ENCODE measurements around the gene NKD1.

Gene NKD1

GRCh38 chr16:50539053-50539695 lies 9.0 kb upstream of the NKD1 start:
- DNase-seq, result no peak

GRCh38 chr16:50539822-50540710 lies 8.1 kb upstream of the NKD1 start:
- DNase-seq, result no peak

- DNase-seq, result no peak
These were observed 7.5 kb upstream of the NKD1 start for GRCh38 chr16:50540711-50541007.

- DNase-seq, result no peak
These were observed 5.5 kb upstream of the NKD1 start for GRCh38 chr16:50542703-50543102.

GRCh38 chr16:50546125-50546524 lies 2.1 kb upstream of the NKD1 start:
- DNase-seq, result no peak

GRCh38 chr16:50547340-50548124 lies 664 bp upstream of the NKD1 start:
- DNase-seq, result peak; percentile 55

DNA sequence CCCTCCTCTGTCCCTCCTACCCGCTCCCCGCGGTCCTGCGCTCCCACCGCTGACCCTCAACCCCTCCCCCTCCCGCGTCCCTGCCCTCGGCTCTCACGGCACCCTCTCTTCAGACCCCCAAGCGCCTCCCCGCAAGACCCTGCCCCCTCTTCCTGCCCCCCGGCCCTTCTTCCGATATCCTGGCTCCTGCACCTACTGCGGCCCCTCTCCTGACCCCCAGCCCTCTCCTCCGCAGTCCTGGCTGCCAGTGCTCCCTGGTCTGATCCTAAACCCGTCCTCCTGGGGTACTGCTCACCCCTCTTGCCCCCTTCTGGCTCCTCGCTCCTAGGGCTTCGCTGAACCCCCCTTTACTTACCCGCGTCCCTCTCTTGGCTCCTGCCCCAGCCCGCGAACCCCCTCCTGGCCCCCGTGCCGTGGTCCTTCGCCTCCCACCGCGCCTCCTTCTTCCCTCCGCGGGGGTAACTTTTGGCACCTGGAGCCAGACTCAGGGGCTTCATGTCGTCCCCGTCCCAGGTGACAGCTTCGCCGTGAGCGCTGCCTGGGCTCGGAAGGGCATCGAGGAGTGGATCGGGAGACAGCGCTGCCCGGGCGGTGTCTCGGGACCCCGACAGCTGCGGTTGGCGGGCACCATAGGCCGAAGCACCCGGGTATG lies 839 bp downstream of the NKD1 start:
- DNase-seq, result no peak

- DNase-seq, result no peak
These were observed 1.3 kb downstream of the NKD1 start for GRCh38 chr16:50549561-50549915.

GRCh38 chr16:50550035-50550434 lies 1.8 kb downstream of the NKD1 start:
- peak; percentile 34 for DNase-seq

DNA sequence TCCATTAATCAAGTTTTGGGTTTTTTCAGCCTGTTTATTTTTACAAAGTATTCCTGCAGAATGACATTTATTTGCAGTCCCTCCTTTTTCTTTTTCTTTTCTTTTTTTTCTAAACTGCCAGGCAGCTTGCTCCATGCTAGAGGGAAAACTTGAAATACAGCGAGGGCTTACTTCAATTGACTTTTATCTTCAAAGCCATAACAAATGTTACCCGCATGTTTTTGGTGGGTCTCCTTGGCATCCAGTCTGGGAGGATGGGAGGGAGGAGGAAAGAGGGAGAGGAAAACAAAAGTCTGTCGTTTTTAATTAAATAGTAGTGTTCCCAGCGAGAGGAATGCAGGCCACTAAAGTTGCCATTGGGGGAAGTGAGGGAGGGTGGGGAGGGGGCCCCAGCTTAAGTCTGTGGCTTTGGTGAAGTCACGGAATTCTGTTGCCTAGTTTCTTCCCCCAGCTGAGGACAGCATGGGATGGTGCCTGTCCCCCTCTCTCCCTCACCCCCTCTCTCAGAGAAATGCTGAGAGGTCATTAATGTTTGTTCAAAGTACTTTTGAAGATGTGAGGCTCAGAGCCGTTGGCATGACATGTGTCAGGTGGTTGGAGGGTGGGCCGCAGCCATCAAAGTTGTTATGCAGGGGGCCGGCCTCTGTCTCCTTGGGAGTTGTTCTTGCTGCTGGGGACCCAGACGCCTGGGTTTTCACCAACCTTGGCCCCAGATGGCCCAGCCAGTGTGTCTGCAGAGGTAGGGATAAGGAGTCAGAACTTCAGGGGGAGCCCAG lies 2.9 kb downstream of the NKD1 start:
- DNase-seq, result no peak

GRCh38 chr16:50552476-50553101 lies 4.4 kb downstream of the NKD1 start:
- no peak for DNase-seq

DNA sequence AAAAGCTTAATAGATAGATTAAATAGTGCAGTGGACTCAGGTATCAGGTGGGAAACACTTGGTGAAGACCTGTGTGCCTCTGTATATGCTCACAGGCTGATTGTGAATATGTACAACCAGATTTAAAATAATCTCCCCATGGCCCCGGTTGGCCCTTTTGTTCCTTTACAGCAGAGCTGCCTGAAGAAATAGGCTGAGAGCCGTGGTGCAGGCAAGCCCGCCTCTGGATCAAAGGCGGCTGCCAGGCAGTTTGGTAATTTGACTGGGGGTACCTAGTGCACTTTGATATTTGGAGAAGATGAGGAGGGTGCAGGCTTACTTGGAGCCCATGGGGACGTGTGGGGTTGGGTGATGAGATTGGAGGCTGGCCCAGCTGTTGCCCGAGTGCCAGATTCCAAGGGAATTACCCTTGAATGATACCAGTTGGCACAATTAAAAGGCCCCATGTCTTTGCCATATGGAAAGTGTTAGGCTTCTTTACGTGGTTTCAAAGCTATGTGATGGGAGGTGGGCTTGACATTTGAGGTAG lies 5.0 kb downstream of the NKD1 start:
- DNase-seq, result no peak

DNA sequence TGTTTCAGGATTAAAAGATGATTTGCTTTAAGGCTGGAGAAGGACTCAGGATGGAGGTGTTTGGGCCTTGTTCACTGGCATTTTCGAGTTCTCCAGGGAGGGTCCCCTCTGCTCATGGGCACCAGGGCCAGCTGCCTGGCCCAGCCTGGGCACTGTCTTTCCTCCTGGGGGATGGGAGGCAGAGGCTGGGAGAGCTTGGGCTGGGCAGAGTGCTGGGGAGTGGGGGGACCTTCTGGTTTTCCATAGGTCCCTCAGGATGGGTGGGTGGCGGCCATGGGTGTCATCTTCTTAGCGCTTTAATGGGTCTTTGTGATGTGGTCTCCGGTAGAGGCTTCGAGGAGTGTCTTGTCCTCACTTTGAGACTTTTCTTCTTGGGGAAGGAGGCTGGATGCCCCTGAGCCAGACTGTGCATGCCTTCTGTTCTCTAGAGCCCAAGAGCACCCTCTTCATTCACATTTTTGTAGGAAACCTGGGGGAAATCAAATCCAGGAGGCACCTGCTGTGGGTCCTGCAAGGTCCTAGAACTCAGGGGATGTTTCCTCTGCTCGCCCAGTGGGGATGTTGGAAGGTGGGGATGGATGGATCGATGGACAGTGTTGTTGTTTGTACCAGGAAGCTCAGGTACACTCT lies 5.7 kb downstream of the NKD1 start:
- no peak for DNase-seq

DNA sequence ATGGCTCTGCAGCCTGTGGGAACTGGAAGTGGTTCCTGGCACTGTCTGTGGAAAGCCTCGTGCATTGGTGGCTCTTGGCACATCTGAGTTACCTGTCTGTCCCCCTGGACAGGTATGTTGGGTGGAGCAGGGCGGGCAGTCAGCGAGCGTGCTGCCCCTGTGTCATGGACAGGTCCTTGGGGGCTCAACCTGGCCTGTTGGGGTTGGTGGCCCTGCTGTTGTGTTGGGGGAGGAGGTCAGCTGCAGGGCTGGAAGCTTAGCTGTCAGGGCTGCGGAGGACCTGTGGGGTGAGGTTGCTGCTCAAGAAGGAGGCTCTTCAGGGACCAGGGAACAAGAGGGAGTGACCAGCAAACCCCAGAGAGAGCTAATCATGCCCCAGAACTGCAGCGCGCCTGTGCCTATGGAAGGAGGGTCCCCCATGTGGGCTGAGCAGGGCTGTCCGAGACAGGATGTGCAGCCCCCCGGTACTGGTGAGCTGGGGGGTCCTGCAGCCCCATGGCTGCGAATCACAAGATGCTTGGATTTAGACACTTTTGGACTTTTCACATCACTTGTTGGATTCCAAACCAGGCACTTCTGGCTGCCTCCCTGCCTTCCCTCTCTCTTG lies 7.2 kb downstream of the NKD1 start:
- DNase-seq, result no peak

- no peak for DNase-seq
These were observed 7.9 kb downstream of the NKD1 start for GRCh38 chr16:50555952-50556673.

GRCh38 chr16:50557046-50557445 lies 8.8 kb downstream of the NKD1 start:
- no peak for DNase-seq

GRCh38 chr16:50558913-50559312 lies 10.7 kb downstream of the NKD1 start:
- DNase-seq, result no peak

DNA sequence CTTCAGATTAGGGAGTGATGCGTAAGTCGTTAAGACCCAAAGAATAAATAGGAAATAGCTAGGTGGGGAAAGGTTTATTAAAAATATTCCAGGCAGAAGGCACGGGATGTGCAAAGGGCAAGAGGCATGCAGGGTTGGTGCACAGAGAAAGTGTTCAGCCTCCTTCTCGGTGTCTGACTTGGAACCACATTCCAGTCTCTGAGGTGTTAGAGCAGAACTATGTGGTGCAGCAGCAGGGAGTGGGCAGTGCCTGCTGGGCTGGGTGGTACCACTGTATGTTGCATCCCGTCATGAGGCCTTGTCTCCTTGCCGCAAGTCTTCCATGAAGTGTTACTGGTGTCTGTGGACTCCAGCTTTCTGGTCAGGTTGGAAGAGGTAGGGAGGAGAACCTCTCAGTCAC lies 11.1 kb downstream of the NKD1 start:
- no peak for DNase-seq

DNA sequence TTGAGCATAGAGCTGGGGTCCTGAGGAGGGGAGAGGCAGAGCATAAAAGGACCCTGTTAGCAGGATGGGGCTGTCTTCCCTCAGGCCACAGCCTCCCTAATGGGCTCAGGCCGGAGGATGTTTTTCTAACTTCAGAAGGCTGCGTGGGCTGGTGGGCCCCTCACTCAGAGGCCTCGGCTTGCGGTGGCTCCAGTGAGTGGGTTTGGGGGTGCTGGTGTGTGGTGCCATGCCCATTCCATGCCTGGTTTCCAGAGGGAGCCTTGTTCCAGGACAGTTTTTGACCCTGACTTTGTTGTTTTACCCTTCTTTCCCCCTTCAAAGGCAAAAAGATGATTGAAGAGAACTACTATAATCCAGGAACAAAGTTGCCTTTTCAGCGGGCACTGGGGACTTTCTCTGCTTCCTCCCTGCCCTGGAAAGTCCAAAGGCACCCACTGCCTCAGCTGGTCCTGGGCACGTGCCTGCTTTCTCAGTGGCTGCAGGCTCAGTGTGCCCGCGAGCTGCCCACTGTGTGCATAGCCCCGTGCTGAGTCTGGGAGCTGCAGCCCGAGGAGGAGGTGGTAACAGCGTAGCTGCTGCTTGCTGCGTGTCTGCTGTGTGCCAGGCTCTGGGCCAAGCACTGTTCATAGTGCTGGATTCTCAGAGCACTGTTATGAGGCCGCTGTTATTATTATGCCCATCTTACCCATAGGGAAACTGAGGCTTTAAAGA lies 11.8 kb downstream of the NKD1 start:
- DNase-seq, result no peak

Data from activated naive CD4-positive, alpha-beta T cell treated with anti-CD3 and anti-CD28 coated beads, Interleukin-2, amount 50 U/mL, for 16 hours (primary cell).